ENCODE measurements around the gene TSSC4.

Gene TSSC4

DNA sequence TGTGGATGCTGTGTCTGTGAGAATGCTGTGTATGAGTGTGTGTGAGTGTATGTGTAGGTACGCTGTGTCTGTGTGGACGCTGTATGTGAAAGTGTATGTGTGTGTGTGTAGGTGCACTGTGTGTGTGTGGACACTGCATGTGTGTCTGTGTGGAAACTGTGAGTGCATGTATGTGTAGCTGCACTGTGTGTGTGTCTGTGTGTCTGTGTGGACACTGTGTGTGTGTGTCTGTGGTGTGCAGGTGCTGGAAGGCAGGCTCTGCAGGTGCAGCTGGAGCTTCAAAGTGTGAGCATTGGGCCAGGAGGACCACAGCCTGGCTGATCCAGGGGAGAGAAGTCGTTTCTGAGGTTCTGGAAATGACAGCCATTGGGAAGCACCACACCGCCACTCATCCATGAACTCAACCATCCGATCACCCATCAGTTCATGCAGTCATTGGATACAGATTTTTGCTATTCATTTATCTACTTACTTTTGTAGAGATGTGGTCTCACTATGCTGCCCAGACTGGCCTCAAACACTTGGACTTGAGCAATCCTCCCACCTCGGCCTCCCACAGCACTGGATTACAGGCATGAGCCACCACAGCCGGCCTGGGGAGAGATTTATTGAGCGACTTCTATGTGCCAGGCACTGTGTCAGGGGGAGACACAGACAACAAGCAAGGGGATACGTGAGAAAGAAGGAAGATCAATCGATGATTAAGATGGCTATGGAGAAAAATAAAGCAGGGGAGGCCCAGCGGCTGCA lies 34.1 kb downstream of the TSSC4 start:
- Mint-ChIP-seq H3K4me1 (peaks cover 6% of the 10 kb centered on the region), H3K27ac (no peak overlapping the region), H3K4me3 (no peak overlapping the region), H3K9me3 (no peaks in the 10 kb centered on the region), H3K36me3 (no peaks in the 10 kb centered on the region)
- ATAC-seq (no peak), DNase-seq (ENCODE audit: low spot score in 2 of 2) (no peak)

DNA sequence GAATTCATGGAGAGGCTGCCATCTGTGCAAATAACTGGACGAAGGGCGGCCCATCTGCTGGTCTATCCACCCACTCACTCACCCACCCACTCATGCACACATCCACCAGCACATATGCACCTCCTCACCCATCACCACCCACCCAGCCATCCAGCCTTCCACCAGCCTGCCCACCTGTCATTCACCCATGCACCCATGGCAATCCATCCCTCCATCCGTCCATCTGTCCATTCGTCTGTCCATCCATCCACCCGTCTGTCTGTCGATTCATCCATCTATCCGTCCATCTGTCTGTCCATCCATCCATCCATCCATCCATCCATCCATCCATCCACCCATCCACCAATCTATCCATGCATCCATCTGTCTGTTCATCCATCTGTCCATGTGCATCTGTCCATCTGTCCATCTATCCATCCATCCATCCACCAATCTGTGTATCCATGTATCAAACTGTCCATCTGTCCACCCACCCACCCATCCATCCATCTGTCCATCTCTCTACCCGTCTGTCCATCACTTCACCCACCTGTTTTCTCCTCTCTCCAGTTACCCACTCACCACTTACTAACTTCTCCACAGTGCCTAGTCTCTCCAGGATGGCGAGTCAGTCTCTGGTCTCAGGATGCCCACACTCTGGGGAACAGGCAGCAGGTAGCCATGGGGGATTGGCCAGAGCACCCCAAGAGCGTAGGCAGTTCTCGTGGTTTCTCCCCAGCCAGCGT lies 34.9 kb downstream of the TSSC4 start:
- no peak for ATAC-seq

GRCh38 chr11:2436013-2436520 lies 35.5 kb downstream of the TSSC4 start:
- Mint-ChIP-seq H3K27ac (no peak overlapping the region), H3K9me3 (no peaks in the 10 kb centered on the region), H3K4me3 (no peak overlapping the region), H3K4me1 (peaks cover 6% of the 10 kb centered on the region), H3K36me3 (no peaks in the 10 kb centered on the region)
- ATAC-seq (no peak), DNase-seq (ENCODE audit: low spot score in 2 of 2) (no peak)

More for the DNA sequence above, 34.9 kb downstream of the TSSC4 start:
- Mint-ChIP-seq H3K9me3 (no peaks in the 10 kb centered on the region), H3K36me3 (no peaks in the 10 kb centered on the region), H3K27ac (no peak overlapping the region), H3K4me1 (peaks cover 6% of the 10 kb centered on the region), H3K4me3 (no peak overlapping the region)
- no peak for DNase-seq (ENCODE audit: low spot score in 2 of 2)

DNA sequence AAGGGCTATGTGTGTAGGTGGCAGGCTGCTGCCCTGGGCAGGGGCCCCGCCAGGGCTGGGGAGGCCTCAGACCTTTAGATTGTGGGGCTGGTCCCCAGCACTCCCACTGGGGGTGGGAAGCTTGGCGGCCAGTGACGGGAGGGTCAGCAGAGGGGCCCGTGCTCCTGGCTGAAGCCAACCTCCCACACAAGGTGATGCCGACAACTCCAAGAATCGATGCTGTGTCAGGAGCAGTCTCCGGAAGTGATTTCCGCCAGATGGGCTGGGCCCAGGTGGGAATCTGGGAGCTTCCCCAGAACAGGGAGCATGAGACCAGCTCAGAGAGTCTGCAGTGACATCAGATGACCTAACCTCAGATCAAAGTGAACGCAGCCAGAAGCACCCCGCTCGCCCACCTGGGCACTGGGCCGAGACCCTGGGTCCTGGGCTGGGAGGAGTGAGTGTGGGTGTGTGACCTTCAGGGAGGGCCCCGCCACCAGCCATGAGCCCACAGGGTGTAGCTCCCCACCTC lies 36.0 kb downstream of the TSSC4 start:
- H3K36me3 Mint-ChIP-seq = no peaks in the 10 kb centered on the region
- no peak overlapping the region for H3K4me3 Mint-ChIP-seq
- H3K9me3 Mint-ChIP-seq = no peaks in the 10 kb centered on the region
- DNase-seq (ENCODE audit: low spot score in 2 of 2) = no peak
- H3K4me1 Mint-ChIP-seq = peaks cover 3% of the 10 kb centered on the region
- no peak for ATAC-seq
- no peak overlapping the region for H3K27ac Mint-ChIP-seq

DNA sequence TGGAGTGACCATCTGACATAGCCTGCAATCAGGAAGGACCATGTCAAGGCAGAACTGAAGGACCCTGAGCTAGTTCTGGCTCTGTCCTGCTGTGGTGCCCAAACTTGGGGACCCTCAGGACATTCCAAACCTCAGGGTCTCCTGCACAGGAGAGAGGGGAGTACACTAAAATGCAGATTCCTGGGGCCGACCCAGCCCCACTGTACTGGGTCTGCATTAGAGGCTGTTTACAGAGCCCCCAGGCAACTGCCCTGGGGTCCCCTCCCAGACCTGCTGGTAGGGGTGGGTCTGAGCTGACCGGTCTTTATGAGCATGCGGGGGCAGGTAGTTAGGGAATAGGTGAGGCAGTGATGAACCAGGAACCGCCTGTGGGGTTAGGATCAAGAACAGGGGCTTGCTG lies 37.0 kb downstream of the TSSC4 start:
- no peaks in the 10 kb centered on the region for H3K4me1 Mint-ChIP-seq
- H3K4me3 Mint-ChIP-seq = no peak overlapping the region

GRCh38 chr11:2439820-2440219 lies 39.3 kb downstream of the TSSC4 start:
- ATAC-seq = no peak
- DNase-seq (ENCODE audit: low spot score in 2 of 2) = no peak
- Mint-ChIP-seq H3K9me3 (no peaks in the 10 kb centered on the region), H3K36me3 (no peaks in the 10 kb centered on the region), H3K4me1 (peaks cover 7% of the 10 kb centered on the region), H3K4me3 (no peak overlapping the region), H3K27ac (no peak overlapping the region)

More for the DNA sequence above, 37.0 kb downstream of the TSSC4 start:
- ATAC-seq (no peak), DNase-seq (ENCODE audit: low spot score in 2 of 2) (no peak)
- H3K36me3 Mint-ChIP-seq = no peaks in the 10 kb centered on the region
- no peak overlapping the region for H3K27ac Mint-ChIP-seq
- no peaks in the 10 kb centered on the region for H3K9me3 Mint-ChIP-seq

DNA sequence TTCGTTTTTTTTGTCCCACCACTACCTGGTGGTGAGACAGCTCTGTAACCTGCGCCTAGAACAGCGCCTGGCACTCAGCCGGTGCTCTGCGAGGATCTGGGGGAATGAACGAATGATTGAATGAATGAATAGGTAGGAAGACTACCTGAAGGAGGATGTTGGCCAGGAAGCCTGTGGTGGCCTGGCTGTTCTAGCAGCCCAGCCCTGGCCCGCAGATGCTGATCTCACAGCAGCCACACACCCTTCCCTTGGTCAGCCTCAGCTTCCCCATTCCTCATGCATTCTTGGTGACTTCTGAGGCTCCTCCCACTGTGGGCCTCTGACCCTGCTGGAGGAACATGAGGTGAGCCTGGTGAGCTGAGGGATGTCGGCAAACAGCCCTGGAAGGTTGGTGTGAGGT lies 40.1 kb downstream of the TSSC4 start:
- Mint-ChIP-seq H3K27ac (no peak overlapping the region), H3K36me3 (no peaks in the 10 kb centered on the region), H3K4me1 (peaks cover 12% of the 10 kb centered on the region), H3K9me3 (no peaks in the 10 kb centered on the region), H3K4me3 (no peak overlapping the region)
- ATAC-seq (no peak), DNase-seq (ENCODE audit: low spot score in 2 of 2) (no peak)

GRCh38 chr11:2441171-2441570 lies 40.6 kb downstream of the TSSC4 start:
- H3K36me3 Mint-ChIP-seq = no peaks in the 10 kb centered on the region
- H3K4me1 Mint-ChIP-seq = peaks cover 13% of the 10 kb centered on the region
- no peak overlapping the region for H3K27ac Mint-ChIP-seq
- no peak for DNase-seq (ENCODE audit: low spot score in 2 of 2)
- no peak for ATAC-seq
- no peak overlapping the region for H3K4me3 Mint-ChIP-seq
- no peaks in the 10 kb centered on the region for H3K9me3 Mint-ChIP-seq

GRCh38 chr11:2442589-2442988 lies 42.0 kb downstream of the TSSC4 start:
- Mint-ChIP-seq H3K36me3 (no peaks in the 10 kb centered on the region), H3K4me1 (peaks cover 25% of the 10 kb centered on the region), H3K4me3 (no peak overlapping the region), H3K9me3 (no peaks in the 10 kb centered on the region), H3K27ac (no peak overlapping the region)
- DNase-seq (ENCODE audit: low spot score in 2 of 2) (no peak), ATAC-seq (no peak)

GRCh38 chr11:2443406-2443805 lies 42.9 kb downstream of the TSSC4 start:
- H3K4me3 Mint-ChIP-seq = peak overlapping the region; percentile 40

GRCh38 chr11:2443881-2444820 lies 43.6 kb downstream of the TSSC4 start, which contains the start of gene TRPM5:
Gene TRPM5, minus strand, starts transcription at chr11:2444514. Its CDS starts 21,478 bp downstream, at chr11:2423036.
- DNase-seq (ENCODE audit: low spot score in 2 of 2) (peak; percentile 55 to 83), ATAC-seq (peak; percentile 23)
- Mint-ChIP-seq H3K27ac (no peak within 1 kb of the TSS), H3K36me3 (no peaks in the 10 kb centered on the region), H3K4me1 (peaks cover 25% of the 10 kb centered on the region), H3K4me3 (peak within 1 kb of the TSS; percentile 78), H3K9me3 (no peaks in the 10 kb centered on the region)

More at GRCh38 chr11:2443406-2443805, 42.9 kb downstream of the TSSC4 start:
- ATAC-seq (no peak), DNase-seq (ENCODE audit: low spot score in 2 of 2) (no peak)
- no peaks in the 10 kb centered on the region for H3K36me3 Mint-ChIP-seq
- H3K4me1 Mint-ChIP-seq = peaks cover 25% of the 10 kb centered on the region
- no peak overlapping the region for H3K27ac Mint-ChIP-seq
- H3K9me3 Mint-ChIP-seq = no peaks in the 10 kb centered on the region

GRCh38 chr11:2444821-2445745 lies 44.5 kb downstream of the TSSC4 start, which contains the start of gene KCNQ1:
Gene KCNQ1, plus strand, starts transcription at chr11:2445008. Its CDS starts 91 bp downstream, at chr11:2445099.
- DNase-seq (ENCODE audit: low spot score in 2 of 2) = peak; percentile 48 to 72
- peak within 1 kb of the TSS; percentile 78 for H3K4me3 Mint-ChIP-seq
- peak; percentile 79 for ATAC-seq
- H3K36me3 Mint-ChIP-seq = no peaks in the 10 kb centered on the region
- peaks cover 25% of the 10 kb centered on the region for H3K4me1 Mint-ChIP-seq
- H3K9me3 Mint-ChIP-seq = no peaks in the 10 kb centered on the region
- H3K27ac Mint-ChIP-seq = no peak within 1 kb of the TSS

- H3K4me3 Mint-ChIP-seq = peak overlapping the region; percentile 78
- no peak for ATAC-seq
Observed at GRCh38 chr11:2445746-2446551, 45.4 kb downstream of the TSSC4 start.

More at GRCh38 chr11:2445746-2446551, 45.4 kb downstream of the TSSC4 start:
- Mint-ChIP-seq H3K9me3 (no peaks in the 10 kb centered on the region), H3K4me1 (peaks cover 25% of the 10 kb centered on the region), H3K36me3 (no peaks in the 10 kb centered on the region), H3K27ac (no peak overlapping the region)
- no peak for DNase-seq (ENCODE audit: low spot score in 2 of 2)

All from stimulated activated effector memory CD8-positive, alpha-beta T cell treated with anti-CD3 and anti-CD28 coated beads, Interleukin-12 subunit alpha, Interleukin-12 subunit beta, amount 100 ng/mL, for 72 hours (primary cell).